Vagina (tissue), 2 donors: ENCODE data around the gene CROT.

ENCODE experiments used
- POLR2A ChIP-seq, 2 donors: fragments of 450-650 bp; IDR thresholded peaks; one replicate each; pipeline ENCODE4 v1.6.1; 2017; ENCODE audit warnings: antibody characterized with exemption in 2 of 2, mild to moderate bottlenecking in 2 of 2, moderate library complexity in 2 of 2
- POLR2AphosphoS5 ChIP-seq, 2 donors: sonication (generic); formaldehyde crosslinking; IDR thresholded peaks; one replicate each; pipeline ENCODE4 v1.9.0; 2017; ENCODE audit warnings: antibody characterized with exemption in 2 of 2, mild to moderate bottlenecking in 2 of 2, low read depth in 1 of 2; ENCODE audit not compliant: insufficient read depth in 1 of 2
- TF ChIP-seq, protein P1 (sequence below), 3 experiments: fragments of 450-650 bp in 2 of 3; fragments of 200-600 bp in 1 of 3; sonication (generic) in 1 of 3; IDR thresholded peaks; one replicate each; pipeline ENCODE4 v1.5.1; 2017 to 2019; ENCODE audit warnings: antibody characterized with exemption in 3 of 3, mild to moderate bottlenecking in 2 of 3, moderate library complexity in 2 of 3

DNA sequence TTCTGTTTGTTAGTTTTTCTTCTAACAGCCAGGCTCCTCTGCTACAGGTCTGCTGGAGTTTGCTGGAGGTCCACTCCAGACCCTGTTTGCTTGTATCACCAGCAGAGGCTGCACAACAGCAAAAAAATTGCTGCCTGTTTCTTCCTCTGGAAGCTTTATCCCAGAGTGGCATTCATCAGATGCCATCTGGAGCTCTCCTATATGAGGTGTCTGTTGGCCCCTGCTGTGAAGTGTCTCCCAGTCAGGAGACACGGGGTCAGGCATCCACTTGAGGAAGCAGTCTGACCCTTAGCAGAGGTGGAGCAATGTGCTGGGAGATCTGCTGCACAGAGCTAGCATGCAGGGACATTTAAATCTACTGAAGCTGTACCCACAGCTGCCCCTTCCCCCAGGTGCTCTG is 26.7 kb upstream of the CROT start:
- TF ChIP-seq, protein P1, sequence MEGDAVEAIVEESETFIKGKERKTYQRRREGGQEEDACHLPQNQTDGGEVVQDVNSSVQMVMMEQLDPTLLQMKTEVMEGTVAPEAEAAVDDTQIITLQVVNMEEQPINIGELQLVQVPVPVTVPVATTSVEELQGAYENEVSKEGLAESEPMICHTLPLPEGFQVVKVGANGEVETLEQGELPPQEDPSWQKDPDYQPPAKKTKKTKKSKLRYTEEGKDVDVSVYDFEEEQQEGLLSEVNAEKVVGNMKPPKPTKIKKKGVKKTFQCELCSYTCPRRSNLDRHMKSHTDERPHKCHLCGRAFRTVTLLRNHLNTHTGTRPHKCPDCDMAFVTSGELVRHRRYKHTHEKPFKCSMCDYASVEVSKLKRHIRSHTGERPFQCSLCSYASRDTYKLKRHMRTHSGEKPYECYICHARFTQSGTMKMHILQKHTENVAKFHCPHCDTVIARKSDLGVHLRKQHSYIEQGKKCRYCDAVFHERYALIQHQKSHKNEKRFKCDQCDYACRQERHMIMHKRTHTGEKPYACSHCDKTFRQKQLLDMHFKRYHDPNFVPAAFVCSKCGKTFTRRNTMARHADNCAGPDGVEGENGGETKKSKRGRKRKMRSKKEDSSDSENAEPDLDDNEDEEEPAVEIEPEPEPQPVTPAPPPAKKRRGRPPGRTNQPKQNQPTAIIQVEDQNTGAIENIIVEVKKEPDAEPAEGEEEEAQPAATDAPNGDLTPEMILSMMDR (IDR thresholded peaks at IDR 0.05) = no peak
- no peak for TF ChIP-seq POLR2A (IDR thresholded peaks at IDR 0.05)
- no peak for TF ChIP-seq POLR2AphosphoS5 (IDR thresholded peaks at IDR 0.05; ENCODE audit: insufficient read depth in 1 of 2, low read depth in 1 of 2)
